ENCODE measurements around the gene MBNL2. TPM values are rescaled to one million over a fixed set of nuclear protein-coding genes. Genes with fewer than 3 reads are reported as not detected.

MBNL2 gene
- total RNA-seq, 2 donors from 2014 or later, result 28.2 to 61.8 TPM

- H3K4me1 ChIP-seq, result no peaks in the 10 kb centered on the region
- H3K27me3 ChIP-seq, result no peaks in the 10 kb centered on the region
- H3K9me3 ChIP-seq, result no peaks in the 10 kb centered on the region
- TF ChIP-seq CTCF (IDR thresholded peaks at IDR 0.05), result no peak
- no peak overlapping the region for H3K27ac ChIP-seq
- H3K4me3 ChIP-seq, result no peak overlapping the region
- H3K36me3 ChIP-seq, result no peaks in the 10 kb centered on the region
- DNase-seq, result no peak
- intact Hi-C loops (cut with DNase I), result loop anchor here (10.0 kb wide), 1 partner anchor 210 kb away; no protein-coding TSS in a partner anchor
- no peak overlapping the region for H3K9ac ChIP-seq (ENCODE audit: low read depth in 2 of 2, low read length in 2 of 2)
Measured at GRCh38 chr13:97364827-97365226, 142.7 kb downstream of the MBNL2 start.

- TF ChIP-seq CTCF (IDR thresholded peaks at IDR 0.05), result no peak
- Histone ChIP-seq H3K36me3 (no peaks in the 10 kb centered on the region), H3K27ac (no peak overlapping the region), H3K4me1 (no peaks in the 10 kb centered on the region), H3K27me3 (no peaks in the 10 kb centered on the region), H3K9me3 (no peaks in the 10 kb centered on the region), H3K4me3 (no peak overlapping the region), H3K9ac (ENCODE audit: low read depth in 2 of 2, low read length in 2 of 2) (no peak overlapping the region)
- intact Hi-C loops (cut with DNase I), result loop anchor here (10.0 kb wide), 1 partner anchor 209 kb away; no protein-coding TSS in a partner anchor
- no peak for DNase-seq
Measured at GRCh38 chr13:97366172-97366688, 144.1 kb downstream of the MBNL2 start.

GRCh38 chr13:97367016-97367822, 145.1 kb downstream of the MBNL2 start:
- no peaks in the 10 kb centered on the region for H3K36me3 ChIP-seq
- intact Hi-C loops (cut with DNase I), result loop anchor here (10.0 kb wide), 1 partner anchor 208 kb away; no protein-coding TSS in a partner anchor

GRCh38 chr13:97369261-97369893, 147.2 kb downstream of the MBNL2 start:
- Histone ChIP-seq H3K27me3 (no peaks in the 10 kb centered on the region), H3K4me1 (no peaks in the 10 kb centered on the region), H3K27ac (peak overlapping the region; percentile 14), H3K9me3 (no peaks in the 10 kb centered on the region), H3K36me3 (no peaks in the 10 kb centered on the region), H3K4me3 (peak overlapping the region; percentile 2), H3K9ac (ENCODE audit: low read depth in 2 of 2, low read length in 2 of 2) (peak overlapping the region; percentile 14 to 28)
- intact Hi-C loops (cut with DNase I), result loop anchor here (10.0 kb wide), 1 partner anchor 205 kb away; no protein-coding TSS in a partner anchor
- no peak for TF ChIP-seq CTCF (IDR thresholded peaks at IDR 0.05)
- no peak for DNase-seq

More at GRCh38 chr13:97367016-97367822, 145.1 kb downstream of the MBNL2 start:
- no peaks in the 10 kb centered on the region for H3K9me3 ChIP-seq
- H3K4me1 ChIP-seq, result no peaks in the 10 kb centered on the region
- H3K27ac ChIP-seq, result no peak overlapping the region
- no peak overlapping the region for H3K4me3 ChIP-seq
- TF ChIP-seq CTCF (IDR thresholded peaks at IDR 0.05), result no peak
- no peaks in the 10 kb centered on the region for H3K27me3 ChIP-seq
- H3K9ac ChIP-seq (ENCODE audit: low read depth in 2 of 2, low read length in 2 of 2), result no peak overlapping the region
- DNase-seq, result no peak

GRCh38 chr13:97371486-97372109, 149.5 kb downstream of the MBNL2 start:
- Histone ChIP-seq H3K27me3 (no peaks in the 10 kb centered on the region), H3K4me3 (no peak overlapping the region), H3K36me3 (no peaks in the 10 kb centered on the region), H3K9ac (ENCODE audit: low read depth in 2 of 2, low read length in 2 of 2) (no peak overlapping the region), H3K9me3 (no peaks in the 10 kb centered on the region), H3K27ac (no peak overlapping the region), H3K4me1 (no peaks in the 10 kb centered on the region)
- intact Hi-C loops (cut with DNase I), result no loop called here
- no peak for TF ChIP-seq CTCF (IDR thresholded peaks at IDR 0.05)
- DNase-seq, result no peak
